HUDEP-2 (cell line): ENCODE results near the gene MESP2.

Source experiments
- DNase-seq, 76 experiments: peaks; one replicate each; lab custom pipeline; 2025; ENCODE audit not compliant: unreplicated experiment in 76 of 76; lab: John Stamatoyannopoulos, UW

The MESP2 gene

GRCh38 chr15:89799011-89799911 is 23.1 kb downstream of the MESP2 start:
- no peak for DNase-seq

GRCh38 chr15:89799918-89800498 is 23.9 kb downstream of the MESP2 start:
- DNase-seq, result no peak

DNA sequence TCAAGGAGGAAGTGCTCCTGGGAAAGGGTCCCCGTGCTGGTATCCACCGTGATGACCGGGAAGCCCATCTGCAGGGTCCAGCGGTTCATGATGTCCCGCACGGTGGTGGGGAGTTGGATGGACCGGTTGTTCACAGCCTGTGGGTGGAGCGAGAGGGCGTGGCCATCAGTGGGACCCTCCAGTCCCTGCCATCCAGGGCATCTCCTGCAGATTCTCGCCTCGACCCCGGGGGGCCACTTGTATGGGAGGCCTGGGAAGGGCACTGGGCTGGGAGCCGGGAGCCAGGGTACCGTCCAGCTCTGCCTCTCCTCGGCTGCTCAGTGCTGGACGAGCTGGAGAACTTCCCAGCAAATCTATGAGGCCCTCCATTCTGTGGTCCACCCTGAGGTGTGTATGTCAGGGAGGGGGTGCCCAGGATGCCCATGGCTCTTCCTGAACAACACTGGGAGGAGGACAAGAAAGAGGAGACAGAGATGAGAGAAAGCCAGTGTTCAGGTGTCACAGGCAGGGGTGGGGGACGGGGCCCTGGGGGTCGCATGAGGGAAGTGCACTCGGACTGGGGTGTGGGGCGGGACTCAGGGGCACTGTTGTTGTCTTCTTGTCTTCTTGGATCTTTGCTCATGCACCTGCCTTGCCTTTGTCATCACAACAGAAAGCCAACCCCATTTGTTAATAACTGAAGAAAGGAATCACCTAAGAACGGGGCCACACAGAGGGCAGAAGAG is 25.5 kb downstream of the MESP2 start:
- no peak for DNase-seq

DNA sequence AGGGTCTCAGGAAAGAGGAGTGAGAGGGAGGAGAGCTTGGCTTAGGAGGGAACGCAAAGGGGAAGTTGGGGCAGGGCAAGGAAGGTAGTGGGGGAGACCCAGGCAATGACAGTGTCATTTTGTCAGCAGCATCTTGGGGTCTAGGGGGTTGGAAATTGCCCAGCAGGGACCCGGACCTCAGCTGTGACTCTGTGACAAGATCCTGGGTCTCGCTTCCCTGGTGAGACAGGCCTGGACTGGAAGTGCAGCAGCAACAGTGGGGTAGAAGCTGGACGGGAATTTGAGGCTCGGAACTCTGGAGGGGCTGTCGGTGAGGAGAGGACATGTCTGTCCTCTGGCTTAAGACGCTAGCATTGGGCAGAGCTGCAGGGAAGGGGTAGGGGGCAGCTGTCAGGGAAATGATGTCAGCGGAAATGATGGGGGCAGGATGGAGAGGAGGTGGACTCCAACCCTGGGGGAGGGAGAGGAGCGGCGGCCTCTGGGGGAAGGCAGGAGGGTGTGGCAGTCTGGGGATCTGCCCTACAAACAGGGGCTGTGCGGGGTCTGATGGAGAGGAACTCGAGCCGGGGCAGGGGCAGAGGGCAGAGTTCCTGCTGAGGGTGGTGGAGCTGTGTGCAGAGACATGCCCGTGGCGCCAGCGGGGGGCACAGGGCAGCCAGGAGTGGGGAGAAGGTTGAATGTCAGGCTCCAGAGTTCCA is 26.2 kb downstream of the MESP2 start:
- no peak for DNase-seq

DNA sequence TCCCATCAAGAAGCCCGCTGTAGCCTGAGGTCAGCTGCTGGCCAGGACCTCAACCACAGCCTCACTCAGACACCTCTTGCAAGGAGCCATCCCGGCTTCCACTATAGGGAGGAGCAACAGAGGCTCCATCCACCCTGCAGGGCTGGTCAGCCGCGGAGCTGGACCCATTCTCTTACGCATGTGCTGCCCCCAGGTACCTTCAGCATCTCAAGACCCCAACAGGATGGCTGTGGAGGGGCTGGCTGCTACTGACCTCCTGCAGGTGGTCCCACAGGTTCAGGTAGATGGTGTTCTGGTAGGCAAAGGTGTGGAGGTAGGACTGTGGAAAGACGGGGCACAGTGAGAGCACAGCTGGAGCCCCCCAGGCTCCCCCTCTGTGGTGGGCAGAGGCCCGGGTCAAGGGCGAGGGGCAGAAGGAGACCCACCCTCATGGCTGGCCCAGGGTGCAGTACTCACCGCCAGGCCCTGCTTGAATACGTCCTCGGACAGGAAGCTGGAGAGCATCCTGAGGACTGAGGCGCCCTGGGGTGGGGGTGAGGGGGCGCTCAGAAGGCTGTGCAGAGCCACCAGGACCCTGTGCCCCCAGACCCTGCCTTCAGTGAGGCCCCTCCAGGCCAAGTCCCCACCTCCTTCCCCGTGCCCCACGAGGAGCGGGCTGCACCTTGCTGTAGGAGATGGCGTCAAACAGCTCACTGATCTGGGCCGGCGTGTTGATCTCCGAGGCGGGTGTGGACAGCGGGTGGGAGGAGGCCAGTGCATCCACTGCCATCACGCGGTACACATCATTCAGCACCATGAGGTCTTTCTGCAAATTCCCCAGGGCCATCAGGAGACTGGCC is 27.1 kb downstream of the MESP2 start:
- DNase-seq, result no peak

- no peak for DNase-seq
These were observed 28.0 kb downstream of the MESP2 start for GRCh38 chr15:89803941-89804800.

DNA sequence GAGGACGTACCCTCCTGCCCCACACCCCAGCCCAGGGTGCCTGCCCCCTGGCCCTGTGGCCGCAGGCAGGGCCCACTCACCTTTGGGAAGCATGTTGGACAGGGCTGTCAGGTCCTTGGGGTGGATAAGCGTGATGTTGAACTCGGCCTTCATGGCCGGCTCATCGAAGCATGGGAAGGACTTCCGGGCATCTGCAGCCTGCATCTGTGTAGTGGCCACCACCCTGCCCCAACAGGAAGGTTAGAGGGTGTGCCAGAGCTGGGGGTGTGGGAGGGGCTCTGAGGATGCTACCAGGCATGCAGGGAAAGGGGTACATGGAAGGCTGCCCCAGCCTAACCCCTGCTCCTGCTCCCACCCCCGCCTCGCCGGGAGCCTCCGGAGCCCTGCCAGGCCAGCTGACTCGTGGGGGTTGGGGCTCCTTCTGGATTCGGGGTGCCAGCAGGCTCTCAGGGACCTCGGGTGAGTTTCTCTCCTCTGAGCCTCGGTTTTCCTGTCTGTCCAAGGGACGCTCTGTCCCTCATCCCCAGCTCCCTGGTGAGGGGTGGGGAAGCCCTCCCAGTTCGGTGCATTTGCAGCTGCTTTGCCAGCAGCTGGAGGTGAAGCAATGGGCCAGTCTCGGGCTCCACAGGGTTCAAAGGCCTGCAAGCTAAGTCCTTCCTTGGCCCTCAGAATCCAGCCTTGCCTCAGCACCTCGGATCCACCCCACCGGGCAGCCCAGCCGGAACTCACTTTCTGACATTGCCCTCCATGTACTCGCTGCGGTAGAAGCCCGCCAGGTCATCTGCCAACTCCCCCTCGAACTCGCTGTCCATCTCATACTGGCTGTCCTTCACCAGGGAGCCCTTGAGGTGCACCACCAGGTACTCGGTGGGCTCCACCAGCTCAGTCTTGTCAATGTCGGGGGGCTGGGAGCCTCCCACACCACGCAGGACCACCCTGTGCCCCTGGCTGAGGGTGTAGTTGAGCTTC is 29.4 kb downstream of the MESP2 start:
- no peak for DNase-seq

DNA sequence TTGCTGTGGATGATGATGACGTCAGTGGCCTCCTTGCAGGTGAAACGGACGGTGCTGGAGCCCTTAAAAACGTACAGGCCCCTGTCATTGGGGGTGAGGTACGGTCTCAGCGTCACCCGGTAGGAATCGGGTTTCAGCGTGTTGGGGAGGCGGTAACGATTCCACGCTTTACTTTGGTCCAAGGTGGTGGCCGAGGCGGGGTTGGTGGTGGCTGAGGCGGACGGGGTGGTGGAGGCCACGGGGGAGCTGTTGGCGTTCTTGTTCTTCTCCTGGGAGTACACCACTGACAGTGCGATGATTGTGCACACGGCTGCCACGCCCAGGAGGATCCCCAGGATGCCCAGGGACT is 30.1 kb downstream of the MESP2 start:
- DNase-seq, result no peak

- no peak for DNase-seq
These were observed 30.7 kb downstream of the MESP2 start for GRCh38 chr15:89806559-89807550.

DNA sequence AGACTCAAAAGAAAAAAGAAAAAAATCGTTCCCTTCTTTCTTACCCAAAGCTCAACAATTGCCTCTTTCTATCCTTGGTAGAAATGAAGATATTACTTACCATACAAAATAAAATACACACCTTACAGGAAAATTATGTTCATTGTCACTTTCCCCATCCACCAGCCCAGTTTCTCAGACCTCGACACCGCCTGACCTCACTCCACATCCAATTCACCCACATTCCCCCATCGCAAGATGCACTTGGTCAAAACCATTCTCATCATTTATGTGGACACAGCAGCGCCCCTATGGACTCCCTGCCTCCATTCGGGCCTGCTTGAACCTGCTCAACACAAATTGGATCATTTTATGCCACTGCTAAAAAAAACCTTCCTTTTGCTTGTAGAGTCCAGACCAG is 31.6 kb downstream of the MESP2 start:
- DNase-seq, result no peak

DNA sequence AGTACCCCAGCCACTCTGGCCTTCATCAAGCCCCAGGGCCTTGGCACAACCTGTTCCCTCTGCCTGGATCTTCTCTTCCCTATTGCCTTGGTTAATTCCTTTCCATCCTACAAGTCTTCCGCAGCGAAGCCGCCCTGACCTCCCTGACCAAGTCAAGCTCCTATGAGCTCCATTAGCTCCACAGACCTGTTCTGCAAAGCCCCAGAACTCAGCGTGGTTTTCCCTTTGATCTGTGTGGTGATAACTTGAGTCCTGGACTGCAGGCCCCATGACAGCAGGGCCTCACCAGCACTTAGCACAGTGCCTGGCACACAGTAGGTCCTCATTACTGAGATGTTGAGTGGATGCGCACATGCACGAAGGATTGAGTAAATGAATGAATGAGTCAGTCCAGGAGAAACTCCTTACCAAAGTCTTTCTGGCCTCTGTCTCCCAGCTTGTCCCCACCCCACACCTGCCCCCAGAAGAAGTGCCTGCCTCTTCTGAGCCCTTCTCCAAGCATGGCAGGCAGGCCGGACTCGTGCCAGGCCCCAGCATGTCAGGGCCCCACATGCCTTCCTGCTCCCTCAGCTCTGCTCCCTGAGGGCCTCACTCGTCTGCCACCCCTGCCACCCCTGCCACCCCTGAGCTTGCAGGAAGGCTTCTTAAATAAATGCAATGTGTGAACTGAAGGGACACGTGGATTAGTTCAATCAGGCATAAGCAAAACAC is 32.2 kb downstream of the MESP2 start:
- DNase-seq, result no peak

- no peak for DNase-seq
These were observed 33.1 kb downstream of the MESP2 start for GRCh38 chr15:89809093-89809786.

DNA sequence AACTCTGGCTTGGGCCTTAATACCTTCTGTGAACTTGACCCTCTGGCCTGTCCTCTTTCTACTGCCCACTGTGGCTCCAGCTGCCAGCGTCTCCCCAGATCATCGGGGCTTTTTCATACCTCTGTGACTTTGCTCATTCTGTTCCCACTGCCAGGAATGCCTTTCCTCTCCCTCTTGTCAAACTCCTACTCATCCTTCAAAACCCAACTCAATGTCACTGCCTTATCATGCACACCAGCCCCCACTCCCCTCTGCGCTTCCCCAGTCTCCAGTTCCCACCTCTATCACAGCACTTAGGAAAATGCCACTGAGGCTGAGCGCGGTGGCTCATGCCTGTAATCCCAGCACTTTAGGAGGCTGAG is 33.6 kb downstream of the MESP2 start:
- DNase-seq, result no peak

- no peak for DNase-seq
These were observed 34.7 kb downstream of the MESP2 start for GRCh38 chr15:89810837-89811236.

DNA sequence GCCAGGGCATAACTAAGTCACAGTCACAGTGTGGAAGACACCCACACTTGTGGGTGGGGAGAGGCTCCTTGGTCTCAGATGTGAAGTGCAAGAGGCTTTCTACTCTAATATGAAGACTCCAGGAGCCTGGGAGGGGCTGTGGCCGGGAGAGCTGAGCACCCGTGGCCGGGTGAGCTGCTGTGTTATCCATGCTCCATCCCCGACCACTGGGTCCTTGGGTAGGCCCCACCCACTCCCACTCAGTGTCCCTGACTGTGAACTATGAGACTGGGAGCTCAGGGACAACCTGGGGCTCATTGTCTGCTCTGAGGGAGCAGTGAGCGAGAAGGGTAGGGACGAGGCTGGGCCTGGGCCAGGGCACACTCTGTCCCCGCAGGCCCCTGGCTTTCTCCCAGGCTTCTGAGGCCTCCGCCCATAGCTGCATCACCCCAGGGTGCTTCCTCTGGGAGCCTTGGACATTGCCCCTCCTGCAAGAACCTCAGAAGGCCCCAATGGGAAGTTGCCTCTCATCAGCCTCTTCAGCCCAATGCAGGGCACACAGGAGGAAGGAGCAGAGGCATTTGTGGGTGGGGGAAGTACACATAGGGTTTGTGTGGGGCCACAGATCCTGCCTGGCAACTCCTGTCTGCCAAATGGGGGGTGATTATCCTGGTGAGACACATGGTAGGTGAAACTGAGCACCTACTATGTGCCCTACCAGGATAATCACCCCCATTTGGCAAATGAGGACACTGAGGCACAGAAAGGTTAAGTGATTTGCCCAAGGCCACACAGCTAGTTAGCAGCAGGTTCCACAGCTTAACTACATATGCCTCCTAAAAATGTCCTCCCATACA is 36.1 kb downstream of the MESP2 start:
- DNase-seq, result peak in 70 of 76 experiments; percentile 7 to 85 (median 71)
